Neural cell (in vitro differentiated cells): ENCODE measurements around the gene RPP25. TPM values are rescaled to one million over a fixed set of nuclear protein-coding genes. Genes with fewer than 3 reads are reported as not detected.

Experiments used
- H2AFZ ChIP-seq: fragments of 200-600, 300-800 bp; sonication (generic), shearing (Covaris generic); 2 replicates; pipeline ENCODE4 v1.6.0; 2014; ENCODE audit warnings: low read depth, mild to moderate bottlenecking, antibody characterized with exemption, low read length, moderate library complexity
- H3F3A ChIP-seq: fragments of 200-600 bp; shearing (Covaris generic); 2 replicates; pipeline ENCODE4 v1.6.1; 2016; ENCODE audit warnings: mild to moderate bottlenecking, moderate library complexity, mixed read lengths, antibody characterized with exemption, low read length; ENCODE audit not compliant: insufficient read depth, poor library complexity, severe bottlenecking
- H3K27ac ChIP-seq: fragments of 200-600, 300-800 bp; sonication (generic), shearing (Covaris generic); 2 replicates; pipeline ENCODE4 v1.5.1; 2014; ENCODE audit warnings: mild to moderate bottlenecking, low read length, moderate library complexity
- H3K27me3 ChIP-seq: fragments of 300-800, 200-600 bp; sonication (generic), shearing (Covaris generic); 2 replicates; pipeline ENCODE4 v1.6.0; 2014; ENCODE audit warnings: mild to moderate bottlenecking, low read depth, low read length, moderate library complexity; ENCODE audit not compliant: insufficient read depth
- H3K36me3 ChIP-seq: fragments of 300-800, 200-600 bp; sonication (generic), shearing (Covaris generic); 2 replicates; pipeline ENCODE4 v1.5.1; 2014; ENCODE audit warnings: mild to moderate bottlenecking, antibody characterized with exemption, low read length, moderate library complexity; ENCODE audit not compliant: insufficient read depth
- H3K4me2 ChIP-seq: fragments of 300-800, 200-600 bp; sonication (generic), shearing (Covaris generic); 2 replicates; pipeline ENCODE4 v1.6.0; 2014; ENCODE audit warnings: mild to moderate bottlenecking, low read length
- H3K4me3 ChIP-seq: fragments of 300-800, 200-600 bp; sonication (generic), shearing (Covaris generic); 2 replicates; pipeline ENCODE4 v1.5.1; 2014; ENCODE audit warnings: mild to moderate bottlenecking, low read length, moderate library complexity
- H3K79me2 ChIP-seq: fragments of 200-600 bp; shearing (Covaris generic); replicated peaks from 2 replicates; pipeline ENCODE4 v1.6.0; 2014; ENCODE audit warnings: mild to moderate bottlenecking, low read length, moderate library complexity; ENCODE audit not compliant: insufficient read depth
- H3K9ac ChIP-seq: fragments of 300-800, 200-600 bp; sonication (generic), shearing (Covaris generic); 2 replicates; pipeline ENCODE4 v1.6.1; 2016; ENCODE audit warnings: mild to moderate bottlenecking, low read length, mixed read lengths
- H3K9me2 ChIP-seq: fragments of 200-600 bp; shearing (Covaris generic); 2 replicates; pipeline ENCODE4 v1.6.1; 2016; ENCODE audit warnings: mild to moderate bottlenecking, low read length, mixed read lengths; ENCODE audit not compliant: insufficient read depth
- H3K9me3 ChIP-seq: fragments of 200-600, 300-800 bp; sonication (generic), shearing (Covaris generic); 2 replicates; pipeline ENCODE4 v1.6.1; 2016; ENCODE audit warnings: mild to moderate bottlenecking, mixed run types, low read length, moderate library complexity, mixed read lengths
- H4K20me1 ChIP-seq: fragments of 200-600 bp; shearing (Covaris generic); 2 replicates; pipeline ENCODE4 v1.6.1; 2016; ENCODE audit warnings: mild to moderate bottlenecking, mixed run types; ENCODE audit not compliant: insufficient read depth
- CTCF ChIP-seq: fragments of 450-650 bp; IDR thresholded peaks from 2 replicates; pipeline ENCODE4 v1.5.1; 2014; ENCODE audit warnings: antibody characterized with exemption, mild to moderate bottlenecking, moderate library complexity; ENCODE audit not compliant: poor library complexity, severe bottlenecking
- EP300 ChIP-seq: fragments of 450-650 bp; conservative IDR thresholded peaks from 2 replicates; pipeline ENCODE4 v1.6.1; 2014; ENCODE audit warnings: antibody characterized with exemption, mild to moderate bottlenecking, moderate library complexity; ENCODE audit not compliant: poor library complexity, severe bottlenecking
- EZH2 ChIP-seq: fragments of 200-600, 300-800 bp; shearing (Covaris generic), sonication (generic); IDR thresholded peaks from 2 replicates; pipeline ENCODE4 v1.6.1; 2014; ENCODE audit warnings: antibody characterized with exemption, low read length, borderline replicate concordance, mild to moderate bottlenecking; ENCODE audit not compliant: insufficient read depth, poor library complexity, severe bottlenecking
- MXI1 ChIP-seq: fragments of 450-650 bp; conservative IDR thresholded peaks from 2 replicates; pipeline ENCODE4 v1.6.1; 2014; ENCODE audit warnings: antibody characterized with exemption, mild to moderate bottlenecking; ENCODE audit not compliant: poor library complexity, severe bottlenecking
- POLR2AphosphoS5 ChIP-seq: IDR thresholded peaks from 2 replicates; pipeline ENCODE4 v1.6.1; 2012
- RAD21 ChIP-seq: fragments of 450-650 bp; conservative IDR thresholded peaks from 2 replicates; pipeline ENCODE4 v1.6.1; 2014; ENCODE audit warnings: antibody characterized with exemption, mild to moderate bottlenecking, moderate library complexity
- REST ChIP-seq: IDR thresholded peaks from 2 replicates; pipeline ENCODE4 v1.6.1; 2012; ENCODE audit warnings: borderline replicate concordance
- SMC3 ChIP-seq: fragments of 450-650 bp; conservative IDR thresholded peaks from 2 replicates; pipeline ENCODE4 v1.6.1; 2014; ENCODE audit warnings: antibody characterized with exemption, mild to moderate bottlenecking, moderate library complexity; ENCODE audit not compliant: poor library complexity
- TAF1 ChIP-seq: IDR thresholded peaks from 2 replicates; pipeline ENCODE4 v1.6.1; 2012; ENCODE audit warnings: low read depth
- polyA plus RNA-seq: library from polyadenylated mRNA; depleted of rRNA; stranded (reverse); fragments of >200 nt; gene quantifications from 2 replicates; pipeline ENCODE4 v1.2.3, GENCODE V29; 2014

The RPP25 gene
- polyA plus RNA-seq, 1 donor from 2014 or later: 2.8 TPM

- no peaks in the 10 kb centered on the region for H3K79me2 ChIP-seq
- H2AFZ ChIP-seq: no peak overlapping the region
- no peak overlapping the region for H3K9ac ChIP-seq
- H3K4me3 ChIP-seq: no peak overlapping the region
- no peaks in the 10 kb centered on the region for H3F3A ChIP-seq
- H3K36me3 ChIP-seq: no peaks in the 10 kb centered on the region
- TF ChIP-seq CTCF (no peak), TAF1 (no peak), POLR2AphosphoS5 (no peak), RAD21 (no peak), REST (no peak), SMC3 (no peak), MXI1 (no peak)
- H3K4me2 ChIP-seq: no peak overlapping the region
- no peaks in the 10 kb centered on the region for H4K20me1 ChIP-seq
- H3K27me3 ChIP-seq: peaks cover 21% of the 10 kb centered on the region
- H3K9me3 ChIP-seq: no peaks in the 10 kb centered on the region
- H3K9me2 ChIP-seq: no peaks in the 10 kb centered on the region
- H3K27ac ChIP-seq: no peak overlapping the region
Measured at GRCh38 chr15:74962671-74963070, 6.1 kb upstream of the RPP25 start.

- TF ChIP-seq TAF1: no peak
- no peak for TF ChIP-seq CTCF
- no peak for TF ChIP-seq EP300
- no peak for TF ChIP-seq REST
- no peak for TF ChIP-seq MXI1
- TF ChIP-seq EZH2: no peak
- no peak for TF ChIP-seq SMC3
- no peak for TF ChIP-seq RAD21
- TF ChIP-seq POLR2AphosphoS5: no peak
- H3K79me2 ChIP-seq: no peaks in the 10 kb centered on the region
- H3K9ac ChIP-seq: no peak overlapping the region
- H3K4me3 ChIP-seq: no peak overlapping the region
- no peaks in the 10 kb centered on the region for H3F3A ChIP-seq
- no peaks in the 10 kb centered on the region for H4K20me1 ChIP-seq
- H3K9me3 ChIP-seq: no peaks in the 10 kb centered on the region
- no peak overlapping the region for H2AFZ ChIP-seq
- H3K36me3 ChIP-seq: no peaks in the 10 kb centered on the region
- no peak overlapping the region for H3K27ac ChIP-seq
- no peak overlapping the region for H3K4me2 ChIP-seq
- H3K9me2 ChIP-seq: no peaks in the 10 kb centered on the region
- peaks cover 26% of the 10 kb centered on the region for H3K27me3 ChIP-seq
Measured at GRCh38 chr15:74962219-74962618, 5.6 kb upstream of the RPP25 start.
